GM19455 (cell line): Measurements from ENCODE around the gene HMGA1.
"Not testable (repeated sequence)": the region's sequence is repeated elsewhere in the genome, so short reads cannot be mapped to it uniquely, and the experiment has no call there.

Source experiments
- ATAC-seq: cut with Tn5 transposase; IDR thresholded peaks from one replicate; pipeline ENCODE4 v1.9.1; 2021; ENCODE audit not compliant: unreplicated experiment

HMGA1 gene

GRCh38 chr6:34259529-34260069 lies 22.9 kb downstream of the HMGA1 start:
- ATAC-seq: no peak

- no peak for ATAC-seq
Observed at GRCh38 chr6:34260576-34261267, 24.0 kb downstream of the HMGA1 start.

- ATAC-seq: not testable (repeated sequence)
Observed at GRCh38 chr6:34263484-34263883, 26.8 kb downstream of the HMGA1 start.

GRCh38 chr6:34267746-34268145 lies 31.1 kb downstream of the HMGA1 start:
- no peak for ATAC-seq

- not testable (repeated sequence) for ATAC-seq
Observed at GRCh38 chr6:34269132-34269531, 32.5 kb downstream of the HMGA1 start.

GRCh38 chr6:34269658-34270341 lies 33.1 kb downstream of the HMGA1 start:
- not testable (repeated sequence) for ATAC-seq

- no peak for ATAC-seq
Observed at GRCh38 chr6:34272013-34272926, 35.6 kb downstream of the HMGA1 start.

- no peak for ATAC-seq
Observed at GRCh38 chr6:34273242-34273805, 36.7 kb downstream of the HMGA1 start.

GRCh38 chr6:34274129-34274528 lies 37.5 kb downstream of the HMGA1 start:
- no peak for ATAC-seq

- no peak for ATAC-seq
Observed at GRCh38 chr6:34275128-34275804, 38.6 kb downstream of the HMGA1 start.

- ATAC-seq: no peak
Observed at GRCh38 chr6:34276191-34276590, 39.5 kb downstream of the HMGA1 start.

GRCh38 chr6:34276881-34277762 lies 40.4 kb downstream of the HMGA1 start:
- ATAC-seq: no peak

- no peak for ATAC-seq
Observed at GRCh38 chr6:34277763-34278112, 41.1 kb downstream of the HMGA1 start.

GRCh38 chr6:34278833-34279232 lies 42.2 kb downstream of the HMGA1 start:
- no peak for ATAC-seq

- no peak for ATAC-seq
Observed at GRCh38 chr6:34280216-34280615, 43.5 kb downstream of the HMGA1 start.

GRCh38 chr6:34281702-34282334 lies 45.1 kb downstream of the HMGA1 start:
- ATAC-seq: no peak

- ATAC-seq: no peak
Observed at GRCh38 chr6:34284563-34285447, 48.1 kb downstream of the HMGA1 start.
